Measurements from ENCODE around the gene ARID3B.

- TF ChIP-seq CTCF (IDR thresholded peaks at IDR 0.05) (no peak), POLR2A (IDR thresholded peaks at IDR 0.05) (no peak)
Observed at GRCh38 chr15:74625693-74626092, 84.7 kb downstream of the ARID3B start.

Measured in testis (tissue), 2 donors.